Stomach (tissue), 9 donors: ENCODE results near the gene TET3. TPM values are rescaled to one million over a fixed set of nuclear protein-coding genes. Genes with fewer than 3 reads are reported as not detected.

ENCODE experiments used
- DNase-seq, 2 donors: peaks; one replicate each; pipeline versions ENCODE4 v3.0.0 to v3.0.0-alpha.2; 2013 to 2019
- H3K27ac ChIP-seq, 5 donors: fragments of 200-600 bp in 4 of 5; sonication (generic) in 4 of 5; one replicate each; pipeline ENCODE4 v1.5.1; 2013 to 2019; ENCODE audit warnings: mild to moderate bottlenecking in 1 of 5, moderate library complexity in 1 of 5
- H3K27me3 ChIP-seq, 3 donors: fragments of 200-600 bp; sonication (generic); one replicate each; pipeline ENCODE4 v1.5.1; 2017 to 2019; ENCODE audit warnings: mixed run types in 1 of 3
- H3K36me3 ChIP-seq, 4 donors: fragments of 200-600 bp; sonication (generic); 1 replicate in 3 of 4; 2 replicates in 1 of 4; pipeline ENCODE4 v1.5.1; 2016 to 2019
- H3K4me1 ChIP-seq, 4 donors: fragments of 200-600 bp; sonication (generic); one replicate each; pipeline ENCODE4 v1.5.1; 2016 to 2019
- H3K4me3 ChIP-seq, 4 donors: fragments of 200-600 bp; sonication (generic) in 3 of 4; one replicate each; pipeline ENCODE4 v1.5.1; 2016 to 2019; ENCODE audit warnings: mild to moderate bottlenecking in 1 of 4
- H3K9me3 ChIP-seq, 4 donors: fragments of 200-600 bp; sonication (generic); one replicate each; pipeline ENCODE4 v1.5.1; 2016 to 2019
- CTCF ChIP-seq, 7 experiments: fragments of 450-650 bp in 4 of 7; fragments of 200-600 bp in 3 of 7; sonication (generic) in 3 of 7; IDR thresholded peaks; one replicate each; pipeline ENCODE4 v1.5.1; 2016 to 2019; ENCODE audit warnings: antibody characterized with exemption in 7 of 7, control low read depth in 2 of 7, mild to moderate bottlenecking in 1 of 7
- EP300 ChIP-seq: sonication (generic); formaldehyde crosslinking; IDR thresholded peaks from one replicate; pipeline ENCODE4 v1.6.1; 2017; ENCODE audit warnings: antibody characterized with exemption
- POLR2A ChIP-seq, 4 donors: fragments of 450-650 bp; IDR thresholded peaks; one replicate each; pipeline ENCODE4 v1.6.1; 2016; ENCODE audit warnings: antibody characterized with exemption in 4 of 4, control low read depth in 2 of 4, mild to moderate bottlenecking in 1 of 4, moderate library complexity in 1 of 4
- POLR2AphosphoS5 ChIP-seq, 3 donors: sonication (generic); formaldehyde crosslinking; IDR thresholded peaks; one replicate each; pipeline ENCODE4 v1.6.1; 2016; ENCODE audit warnings: antibody characterized with exemption in 3 of 3
- WGBS, 5 donors: extraction: QIAGEN DNeasy Blood & Tissue Kit in 3 of 5; methylation state at CpG; one replicate each; pipeline versions ENCODE4 v1.1.5 to v1.1.7; 2013 to 2018; 5-methylcytosine and 5-hydroxymethylcytosine counted together
- intact Hi-C: fragments of 100-400 bp; cut with DNase I; formaldehyde crosslinking; loops from one replicate; pipeline ENCODE4 v1.15.1; 2023; ENCODE audit warnings: low total_unique reads
- polyA plus RNA-seq, 3 donors: library from polyadenylated mRNA; stranded (reverse); fragments of 200-250 nt; gene quantifications; one replicate each; pipeline ENCODE4 v1.2.3, GENCODE V29; 2013
- total RNA-seq, 5 donors: library from RNA; depleted of rRNA; stranded (reverse); fragments of >200 nt; gene quantifications; one replicate each; pipeline versions ENCODE4 v1.1.0 to v1.2.3, GENCODE V29; 2014 to 2016
- donor health status: healthy with polysubstance abuse.
- donor health status: Bipolar disorder and iron deficiency.
- donor health status: healthy.

Gene TET3
- total and polyA plus RNA-seq, 8 donors, result 1.7 to 31.5 (median 15.6) TPM

- H3K36me3 ChIP-seq, result no peaks in the 10 kb centered on the region
- H3K4me3 ChIP-seq, result no peak overlapping the region
- H3K4me1 ChIP-seq, result peaks cover 23 to 44% (median 32%) of the 10 kb centered on the region in 4 donors
- no peaks in the 10 kb centered on the region for H3K9me3 ChIP-seq
- TF ChIP-seq EP300 (no peak), POLR2AphosphoS5 (IDR thresholded peaks at IDR 0.05) (no peak), CTCF (IDR thresholded peaks at IDR 0.05) (no peak), POLR2A (IDR thresholded peaks at IDR 0.05) (no peak)
- H3K27me3 ChIP-seq, result no peaks in the 10 kb centered on the region
- intact Hi-C loops, result no loop called here
- DNase-seq, result no peak
- 80 to 95% (median 92%) methylated on average over 8 of the region's 8 CpGs for WGBS, 5 donors
- H3K27ac ChIP-seq, result no peak overlapping the region
Measured at GRCh38 chr2:73968357-73968937, 16.3 kb upstream of the TET3 start.

GRCh38 chr2:73969356-73969755, 15.4 kb upstream of the TET3 start:
- Histone ChIP-seq H3K27ac (no peak overlapping the region), H3K4me1 (peaks cover 23 to 37% (median 30%) of the 10 kb centered on the region in 4 donors), H3K27me3 (no peaks in the 10 kb centered on the region), H3K36me3 (no peaks in the 10 kb centered on the region), H3K9me3 (no peaks in the 10 kb centered on the region), H3K4me3 (no peak overlapping the region)
- TF ChIP-seq POLR2AphosphoS5 (IDR thresholded peaks at IDR 0.05) (no peak), POLR2A (IDR thresholded peaks at IDR 0.05) (no peak), CTCF (IDR thresholded peaks at IDR 0.05) (no peak), EP300 (no peak)
- intact Hi-C loops, result no loop called here
- 86 to 89% (median 87%) methylated on average over 4 of the region's 4 CpGs for WGBS, 5 donors
- DNase-seq, result no peak

GRCh38 chr2:73970141-73970803, 14.4 kb upstream of the TET3 start:
- Histone ChIP-seq H3K9me3 (no peaks in the 10 kb centered on the region), H3K4me1 (peaks cover 23 to 41% (median 32%) of the 10 kb centered on the region in 4 donors), H3K36me3 (no peaks in the 10 kb centered on the region), H3K27ac (peak overlapping the region; percentile 39 to 70 (median 60)), H3K27me3 (no peaks in the 10 kb centered on the region), H3K4me3 (no peak overlapping the region)
- 75 to 85% (median 78%) methylated on average over 6 of the region's 6 CpGs for WGBS, 5 donors
- no peak for TF ChIP-seq EP300
- no peak for TF ChIP-seq POLR2A (IDR thresholded peaks at IDR 0.05)
- TF ChIP-seq POLR2AphosphoS5 (IDR thresholded peaks at IDR 0.05), result no peak
- TF ChIP-seq CTCF (IDR thresholded peaks at IDR 0.05), result no peak
- no peak for DNase-seq
- intact Hi-C loops, result no loop called here

GRCh38 chr2:73970850-73971471, 13.7 kb upstream of the TET3 start:
- no peaks in the 10 kb centered on the region for H3K36me3 ChIP-seq
- peak in 1 of 3 donors; percentile 69 for TF ChIP-seq POLR2AphosphoS5 (IDR thresholded peaks at IDR 0.05)
- no peak for TF ChIP-seq CTCF (IDR thresholded peaks at IDR 0.05)
- H3K4me1 ChIP-seq, result peaks cover 23 to 47% (median 33%) of the 10 kb centered on the region in 4 donors
- WGBS, 5 donors, result 8 to 34% (median 21%) methylated on average over 7 of the region's 7 CpGs
- H3K9me3 ChIP-seq, result no peaks in the 10 kb centered on the region
- no peaks in the 10 kb centered on the region for H3K27me3 ChIP-seq
- peak overlapping the region; percentile 39 to 70 (median 60) for H3K27ac ChIP-seq
- no peak overlapping the region for H3K4me3 ChIP-seq
- peak; percentile 84 to 91 for DNase-seq
- intact Hi-C loops, result no loop called here
